Measurements from ENCODE around the gene CLCF1.

DNA sequence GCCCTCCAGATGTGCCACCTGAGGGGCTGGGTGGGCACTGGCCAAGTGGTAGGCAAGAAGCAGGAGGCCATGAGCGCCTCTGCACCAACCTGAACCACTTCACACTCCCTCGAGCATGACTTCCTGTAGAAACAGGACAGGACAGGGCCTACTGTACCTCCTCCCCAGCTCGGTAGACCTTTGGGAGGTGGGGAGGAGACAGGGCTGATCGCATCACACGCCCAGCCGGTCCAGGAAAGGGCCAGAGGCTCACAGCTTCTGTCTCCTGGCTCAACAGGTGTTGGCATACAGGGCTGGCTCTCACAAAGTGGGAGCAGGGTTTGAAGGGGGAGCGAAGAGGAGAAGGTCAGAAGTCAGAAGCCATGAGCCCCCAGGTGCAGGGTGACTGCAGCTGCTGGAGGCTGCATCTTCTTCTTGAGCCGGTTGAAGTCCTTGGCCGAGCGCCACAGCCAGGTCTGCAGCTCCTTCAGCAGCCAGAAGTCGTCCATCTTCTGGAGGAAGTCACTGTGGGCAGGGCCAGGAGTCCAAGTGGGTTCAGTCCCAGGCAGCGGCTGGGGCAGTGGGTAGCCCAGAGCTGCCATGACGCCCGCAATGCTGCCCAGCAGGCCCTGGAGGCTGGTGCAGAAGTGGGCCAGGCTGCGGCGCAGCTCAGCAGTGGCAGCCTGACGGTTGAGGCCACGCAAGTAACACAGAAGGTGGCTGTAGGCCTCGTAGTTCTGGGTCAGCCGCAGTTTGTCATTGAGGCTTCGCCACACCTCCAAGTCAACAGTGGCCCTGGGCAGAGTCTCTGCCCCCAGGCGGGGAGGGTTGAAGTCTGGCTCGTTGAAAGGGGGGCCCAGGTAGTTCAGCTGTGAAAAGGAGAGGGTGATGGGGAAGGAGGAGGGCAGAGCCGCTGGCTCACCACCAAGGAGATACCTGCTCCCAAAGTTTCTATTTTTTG is 8.3 kb downstream of the CLCF1 start:
- TF ChIP-seq, protein P1, sequence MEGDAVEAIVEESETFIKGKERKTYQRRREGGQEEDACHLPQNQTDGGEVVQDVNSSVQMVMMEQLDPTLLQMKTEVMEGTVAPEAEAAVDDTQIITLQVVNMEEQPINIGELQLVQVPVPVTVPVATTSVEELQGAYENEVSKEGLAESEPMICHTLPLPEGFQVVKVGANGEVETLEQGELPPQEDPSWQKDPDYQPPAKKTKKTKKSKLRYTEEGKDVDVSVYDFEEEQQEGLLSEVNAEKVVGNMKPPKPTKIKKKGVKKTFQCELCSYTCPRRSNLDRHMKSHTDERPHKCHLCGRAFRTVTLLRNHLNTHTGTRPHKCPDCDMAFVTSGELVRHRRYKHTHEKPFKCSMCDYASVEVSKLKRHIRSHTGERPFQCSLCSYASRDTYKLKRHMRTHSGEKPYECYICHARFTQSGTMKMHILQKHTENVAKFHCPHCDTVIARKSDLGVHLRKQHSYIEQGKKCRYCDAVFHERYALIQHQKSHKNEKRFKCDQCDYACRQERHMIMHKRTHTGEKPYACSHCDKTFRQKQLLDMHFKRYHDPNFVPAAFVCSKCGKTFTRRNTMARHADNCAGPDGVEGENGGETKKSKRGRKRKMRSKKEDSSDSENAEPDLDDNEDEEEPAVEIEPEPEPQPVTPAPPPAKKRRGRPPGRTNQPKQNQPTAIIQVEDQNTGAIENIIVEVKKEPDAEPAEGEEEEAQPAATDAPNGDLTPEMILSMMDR (IDR thresholded peaks at IDR 0.05), result no peak
- TF ChIP-seq EP300 (IDR thresholded peaks at IDR 0.05), result no peak
- no peak for TF ChIP-seq POLR2A (IDR thresholded peaks at IDR 0.05)
